A673 (cell line): Measurements from ENCODE around the gene ABCB4. TPM values are rescaled to one million over a fixed set of nuclear protein-coding genes. Genes with fewer than 3 reads are reported as not detected.

Experiments
- Bru-seq: library from RNA; stranded (reverse); fragments of 400-500 nt; gene quantifications from one replicate; lab custom pipeline; 2021; lab: Mats Ljungman, UMichigan
- BruChase-seq, 2 experiments: library from RNA; stranded (reverse); fragments of 400-500 nt; gene quantifications; one replicate each; lab custom pipeline; 2021; lab: Mats Ljungman, UMichigan
- BruUV-seq: library from RNA; stranded (reverse); fragments of 400-500 nt; replicated peaks from 2 replicates; lab custom pipeline; 2021; lab: Mats Ljungman, UMichigan
- CTCF ChIA-PET: fragments of 300-600 bp; sonication (Branson Sonifier 250); formaldehyde crosslinking; loops from one replicate; lab custom pipeline; 2022; ENCODE audit warnings: antibody characterized with exemption; lab: Charles Lee
- POLR2A ChIA-PET: fragments of 300-600 bp; sonication (Branson Sonifier 250); formaldehyde crosslinking; loops from one replicate; lab custom pipeline; 2022; ENCODE audit warnings: antibody characterized with exemption; ENCODE audit not compliant: low non-redundant PET; lab: Charles Lee
- DNase-seq: peaks from one replicate; pipeline ENCODE4 v3.0.0-alpha.2; 2015; ENCODE audit warnings: low spot score
- H3K27ac ChIP-seq: fragments of 200-600 bp; sonication (generic); 2 replicates; pipeline ENCODE4 v1.5.1; 2016; ENCODE audit warnings: mixed run types, low read depth, mild to moderate bottlenecking, mixed read lengths, antibody characterized with exemption, low read length; ENCODE audit not compliant: poor library complexity, severe bottlenecking
- H3K27me3 ChIP-seq: fragments of 200-600 bp; sonication (generic); replicated peaks from 2 replicates; pipeline ENCODE4 v1.6.1; 2017; ENCODE audit warnings: mixed run types, low read depth, mild to moderate bottlenecking, mixed read lengths, antibody characterized with exemption, low read length; ENCODE audit not compliant: insufficient read depth, poor library complexity
- H3K36me3 ChIP-seq: fragments of 200-600 bp; sonication (generic); 2 replicates; pipeline ENCODE4 v1.6.1; 2016; ENCODE audit warnings: mixed run types, mild to moderate bottlenecking, mixed read lengths, antibody characterized with exemption, low read length; ENCODE audit not compliant: insufficient read depth, poor library complexity, severe bottlenecking
- H3K4me1 ChIP-seq: fragments of 200-600 bp; sonication (generic); 2 replicates; pipeline ENCODE4 v1.6.1; 2017; ENCODE audit warnings: mixed run types, mild to moderate bottlenecking, mixed read lengths, antibody characterized with exemption, low read length; ENCODE audit not compliant: insufficient read depth, poor library complexity, severe bottlenecking
- H3K4me3 ChIP-seq: fragments of 200-600 bp; sonication (generic); 2 replicates; pipeline ENCODE4 v1.5.1; 2016; ENCODE audit warnings: low read depth, mixed run types, mild to moderate bottlenecking, mixed read lengths, low read length; ENCODE audit not compliant: poor library complexity, severe bottlenecking
- H3K9me3 ChIP-seq: fragments of 200-600 bp; sonication (generic); 2 replicates; pipeline ENCODE4 v1.6.1; 2016; ENCODE audit warnings: mixed run types, low read depth, mild to moderate bottlenecking, mixed read lengths, antibody characterized with exemption, low read length; ENCODE audit not compliant: poor library complexity, severe bottlenecking
- EZH2 ChIP-seq: fragments of 200-600 bp; sonication (generic); IDR thresholded peaks from 2 replicates; pipeline ENCODE4 v1.6.1; 2017; ENCODE audit warnings: borderline replicate concordance, low read depth, mild to moderate bottlenecking, mixed read lengths, antibody characterized with exemption, low read length; ENCODE audit not compliant: poor library complexity, severe bottlenecking
- intact Hi-C: fragments of 100-400 bp; cut with micrococcal nuclease; formaldehyde crosslinking; loops from one replicate; pipeline ENCODE4 v1.10.0; 2022; ENCODE audit not compliant: unreplicated experiment
- long read RNA-seq: library from polyadenylated mRNA; stranded (forward); transcript quantifications from one replicate; pipeline ENCODE4 v2.0.0, GENCODE V29; 2022
- total RNA-seq: library from RNA; stranded (reverse); gene quantifications from 2 replicates; pipeline ENCODE4 v1.2.3, GENCODE V29; 2021
- TF ChIP-seq, protein P1 (sequence below): fragments of 300-800, 200-600 bp; sonication (generic); conservative IDR thresholded peaks from 2 replicates; pipeline ENCODE4 v1.5.1; 2017; ENCODE audit warnings: low read depth, mild to moderate bottlenecking, antibody characterized with exemption, low read length, moderate library complexity, mixed read lengths

The ABCB4 gene
- total RNA-seq (0.15 TPM in 1 of 2 replicates, not detected in the other), Bru-seq, nascent RNA (percentile 11 among the genes with signal in this experiment), BruChase-seq, experiment 1, labeled RNA remaining after a 2-hour chase (percentile 6 among the genes with signal in this experiment), BruChase-seq, experiment 2, labeled RNA remaining after a 6-hour chase (percentile 9 among the genes with signal in this experiment)
- long read RNA-seq = 0 reads

DNA sequence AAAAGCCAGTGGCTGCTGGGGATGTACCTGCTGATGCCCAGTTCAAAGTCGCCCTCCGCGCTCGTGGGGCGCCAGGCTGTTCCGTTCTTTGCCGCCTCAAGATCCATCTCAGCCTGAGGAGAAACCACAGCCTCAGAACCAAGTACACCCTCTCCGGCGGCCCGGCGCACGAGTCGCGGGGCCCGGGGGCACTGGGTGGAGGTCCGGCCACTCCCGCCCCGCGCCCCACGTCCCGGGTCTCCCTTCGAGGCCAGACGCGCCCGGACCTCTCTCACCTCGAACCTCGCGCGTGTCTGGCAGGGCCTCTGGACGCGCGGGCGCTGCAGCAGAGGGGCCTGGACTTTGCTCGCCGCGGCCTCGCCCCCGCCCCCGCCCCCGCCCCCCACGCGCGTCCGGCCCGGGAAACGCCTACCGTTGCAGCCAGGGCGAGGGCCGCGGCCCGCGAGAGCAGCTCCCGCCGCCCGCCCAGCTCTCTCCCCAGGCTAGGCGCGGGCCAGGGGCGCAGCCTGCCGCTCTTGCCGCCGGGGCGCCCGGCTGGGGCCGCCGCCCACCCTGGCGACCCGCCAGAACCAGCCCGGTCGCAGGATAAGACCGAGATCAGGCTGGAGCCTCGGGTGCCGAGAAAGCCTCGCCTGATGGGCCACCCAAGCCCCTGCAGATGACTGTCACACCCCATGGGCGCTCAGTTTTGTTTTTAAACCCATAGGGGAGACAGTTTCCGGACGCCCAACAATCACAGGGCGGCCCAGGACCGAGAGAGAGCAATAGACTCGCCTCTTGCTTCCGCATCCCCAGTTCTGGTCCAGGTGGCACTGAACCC is at the start of gene ABCB4:
Gene ABCB4, minus strand, starts transcription at position 322 of the 820 bp plus-strand sequence. Its CDS starts 215 bp downstream, at position 107.
- Histone ChIP-seq H3K4me1 (no peaks in the 10 kb centered on the region), H3K4me3 (no peak within 1 kb of the TSS), H3K36me3 (no peaks in the 10 kb centered on the region), H3K27ac (no peak within 1 kb of the TSS), H3K27me3 (peaks cover 67% of the 10 kb centered on the region), H3K9me3 (no peaks in the 10 kb centered on the region)
- TF ChIP-seq EZH2 = no peak
- TF ChIP-seq, protein P1, sequence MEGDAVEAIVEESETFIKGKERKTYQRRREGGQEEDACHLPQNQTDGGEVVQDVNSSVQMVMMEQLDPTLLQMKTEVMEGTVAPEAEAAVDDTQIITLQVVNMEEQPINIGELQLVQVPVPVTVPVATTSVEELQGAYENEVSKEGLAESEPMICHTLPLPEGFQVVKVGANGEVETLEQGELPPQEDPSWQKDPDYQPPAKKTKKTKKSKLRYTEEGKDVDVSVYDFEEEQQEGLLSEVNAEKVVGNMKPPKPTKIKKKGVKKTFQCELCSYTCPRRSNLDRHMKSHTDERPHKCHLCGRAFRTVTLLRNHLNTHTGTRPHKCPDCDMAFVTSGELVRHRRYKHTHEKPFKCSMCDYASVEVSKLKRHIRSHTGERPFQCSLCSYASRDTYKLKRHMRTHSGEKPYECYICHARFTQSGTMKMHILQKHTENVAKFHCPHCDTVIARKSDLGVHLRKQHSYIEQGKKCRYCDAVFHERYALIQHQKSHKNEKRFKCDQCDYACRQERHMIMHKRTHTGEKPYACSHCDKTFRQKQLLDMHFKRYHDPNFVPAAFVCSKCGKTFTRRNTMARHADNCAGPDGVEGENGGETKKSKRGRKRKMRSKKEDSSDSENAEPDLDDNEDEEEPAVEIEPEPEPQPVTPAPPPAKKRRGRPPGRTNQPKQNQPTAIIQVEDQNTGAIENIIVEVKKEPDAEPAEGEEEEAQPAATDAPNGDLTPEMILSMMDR = no peak
- BruUV-seq = no TSS peak
- ChIA-PET POLR2A (no interaction called here), CTCF (no interaction called here)
- intact Hi-C loops = no loop called here
- DNase-seq = no peak

DNA sequence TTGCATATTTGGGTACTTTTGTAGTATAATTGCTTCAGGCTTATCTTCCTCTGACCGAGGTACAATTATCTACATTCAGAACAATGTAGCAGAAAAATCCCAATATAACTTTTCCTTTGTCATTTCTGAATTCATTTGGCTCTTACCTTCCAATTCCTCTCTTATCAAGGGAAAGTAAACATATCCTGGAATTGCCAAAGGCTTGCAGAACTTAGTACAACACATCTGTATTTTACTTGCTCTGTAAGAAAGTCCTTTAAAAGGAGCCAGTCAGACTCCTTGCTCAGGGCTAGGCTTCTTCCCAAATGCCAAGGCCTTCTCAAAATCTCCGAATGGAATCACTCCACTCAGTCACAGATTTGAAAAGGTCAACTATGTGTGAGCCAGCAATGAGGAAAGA is 43.3 kb upstream of the ABCB4 start:
- Histone ChIP-seq H3K4me1 (no peaks in the 10 kb centered on the region), H3K36me3 (no peaks in the 10 kb centered on the region), H3K4me3 (no peak overlapping the region), H3K27me3 (no peaks in the 10 kb centered on the region), H3K27ac (no peak overlapping the region), H3K9me3 (no peaks in the 10 kb centered on the region)
- POLR2A ChIA-PET = no interaction called here
- DNase-seq = no peak
- intact Hi-C loops = no loop called here
- TF ChIP-seq EZH2 = no peak
- TF ChIP-seq, protein P1 = no peak
- CTCF ChIA-PET = no interaction called here
- BruUV-seq = no TSS peak

DNA sequence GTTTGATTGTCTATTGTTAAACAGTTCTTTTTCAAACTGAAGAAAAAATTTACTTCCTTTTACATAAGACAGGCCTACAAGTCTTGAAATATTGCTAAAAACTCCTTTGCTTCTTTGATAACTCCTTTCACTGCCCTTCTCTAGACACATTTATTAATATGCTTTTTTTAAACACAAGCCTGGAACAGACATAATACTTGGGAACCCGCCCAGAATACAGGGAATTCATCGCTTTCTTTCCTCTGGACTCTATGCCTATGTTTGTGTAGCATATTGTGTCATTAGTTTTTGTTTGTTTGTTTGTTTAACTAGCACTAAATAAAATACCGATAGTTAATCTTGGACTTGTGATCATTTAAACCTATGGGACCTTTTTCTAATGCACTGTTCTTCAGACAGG is 42.4 kb upstream of the ABCB4 start:
- no peak overlapping the region for H3K4me3 ChIP-seq
- TF ChIP-seq, protein P1 = no peak
- no peak for TF ChIP-seq EZH2
- no peaks in the 10 kb centered on the region for H3K36me3 ChIP-seq
- no peaks in the 10 kb centered on the region for H3K9me3 ChIP-seq
- ChIA-PET POLR2A (no interaction called here), CTCF (no interaction called here)
- no TSS peak for BruUV-seq
- H3K27me3 ChIP-seq = no peaks in the 10 kb centered on the region
- H3K4me1 ChIP-seq = no peaks in the 10 kb centered on the region
- no peak overlapping the region for H3K27ac ChIP-seq
- intact Hi-C loops = no loop called here
- DNase-seq = no peak
